ENCODE results near the gene PRR16.

PRR16 gene

DNA sequence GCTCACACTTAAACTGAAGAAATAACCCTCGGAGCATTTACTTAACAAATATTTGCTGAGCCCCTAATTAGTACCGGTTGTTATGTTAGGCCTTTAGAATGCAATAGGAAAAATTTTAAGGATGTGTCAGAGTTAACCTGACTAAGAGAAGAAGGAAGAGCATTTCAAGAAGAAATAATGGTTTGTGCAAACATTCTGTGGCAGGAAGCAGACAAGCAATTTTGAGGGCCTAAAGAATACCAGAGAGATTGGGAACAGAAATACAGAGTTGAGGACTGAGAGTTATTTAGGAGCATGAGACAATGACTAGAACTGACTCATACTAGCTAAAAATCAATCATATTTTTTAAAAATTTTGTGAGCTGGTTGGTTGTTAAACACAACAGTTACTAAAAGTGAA lies 218.8 kb downstream of the PRR16 start:
- TF ChIP-seq TAF1 (IDR thresholded peaks at IDR 0.05; ENCODE audit: borderline replicate concordance, insufficient read depth, low read length) (no peak), SIN3A (IDR thresholded peaks at IDR 0.05; ENCODE audit: borderline replicate concordance, insufficient read depth, low read length) (no peak), FOXP2 (optimal IDR thresholded peaks at IDR 0.05; ENCODE audit: borderline replicate concordance, extremely low read depth, extremely low read length, insufficient read depth) (no peak), POLR2AphosphoS5 (IDR thresholded peaks at IDR 0.05; ENCODE audit: low read depth, low read length) (no peak)
- TF ChIP-seq, protein P1, sequence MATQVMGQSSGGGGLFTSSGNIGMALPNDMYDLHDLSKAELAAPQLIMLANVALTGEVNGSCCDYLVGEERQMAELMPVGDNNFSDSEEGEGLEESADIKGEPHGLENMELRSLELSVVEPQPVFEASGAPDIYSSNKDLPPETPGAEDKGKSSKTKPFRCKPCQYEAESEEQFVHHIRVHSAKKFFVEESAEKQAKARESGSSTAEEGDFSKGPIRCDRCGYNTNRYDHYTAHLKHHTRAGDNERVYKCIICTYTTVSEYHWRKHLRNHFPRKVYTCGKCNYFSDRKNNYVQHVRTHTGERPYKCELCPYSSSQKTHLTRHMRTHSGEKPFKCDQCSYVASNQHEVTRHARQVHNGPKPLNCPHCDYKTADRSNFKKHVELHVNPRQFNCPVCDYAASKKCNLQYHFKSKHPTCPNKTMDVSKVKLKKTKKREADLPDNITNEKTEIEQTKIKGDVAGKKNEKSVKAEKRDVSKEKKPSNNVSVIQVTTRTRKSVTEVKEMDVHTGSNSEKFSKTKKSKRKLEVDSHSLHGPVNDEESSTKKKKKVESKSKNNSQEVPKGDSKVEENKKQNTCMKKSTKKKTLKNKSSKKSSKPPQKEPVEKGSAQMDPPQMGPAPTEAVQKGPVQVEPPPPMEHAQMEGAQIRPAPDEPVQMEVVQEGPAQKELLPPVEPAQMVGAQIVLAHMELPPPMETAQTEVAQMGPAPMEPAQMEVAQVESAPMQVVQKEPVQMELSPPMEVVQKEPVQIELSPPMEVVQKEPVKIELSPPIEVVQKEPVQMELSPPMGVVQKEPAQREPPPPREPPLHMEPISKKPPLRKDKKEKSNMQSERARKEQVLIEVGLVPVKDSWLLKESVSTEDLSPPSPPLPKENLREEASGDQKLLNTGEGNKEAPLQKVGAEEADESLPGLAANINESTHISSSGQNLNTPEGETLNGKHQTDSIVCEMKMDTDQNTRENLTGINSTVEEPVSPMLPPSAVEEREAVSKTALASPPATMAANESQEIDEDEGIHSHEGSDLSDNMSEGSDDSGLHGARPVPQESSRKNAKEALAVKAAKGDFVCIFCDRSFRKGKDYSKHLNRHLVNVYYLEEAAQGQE (IDR thresholded peaks at IDR 0.05; ENCODE audit: insufficient read depth in 1 of 2, low read depth in 2 of 2, low read length in 2 of 2), result no peak

DNA sequence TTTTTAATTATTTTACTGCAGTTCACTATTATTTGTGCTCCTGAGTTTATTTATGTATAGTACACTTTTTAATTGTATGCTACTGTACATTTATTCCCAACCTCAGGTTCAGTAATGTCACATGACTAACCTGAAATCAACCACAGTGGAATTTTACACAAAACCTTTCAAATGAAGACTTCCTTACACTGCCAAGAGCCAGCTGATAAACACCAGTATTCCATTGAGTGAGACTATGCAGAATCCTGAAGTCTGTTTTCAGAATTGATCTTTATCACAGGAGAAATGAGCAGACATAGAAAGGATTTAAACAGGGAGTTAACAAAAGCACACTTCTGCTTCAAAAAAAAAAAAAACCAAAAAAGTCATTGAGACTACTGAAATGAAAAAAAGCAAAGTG lies 219.5 kb downstream of the PRR16 start:
- no peak for TF ChIP-seq TAF1 (IDR thresholded peaks at IDR 0.05; ENCODE audit: borderline replicate concordance, insufficient read depth, low read length)
- TF ChIP-seq POLR2AphosphoS5 (IDR thresholded peaks at IDR 0.05; ENCODE audit: low read depth, low read length), result no peak
- TF ChIP-seq SIN3A (IDR thresholded peaks at IDR 0.05; ENCODE audit: borderline replicate concordance, insufficient read depth, low read length), result no peak
- TF ChIP-seq, protein P1 (IDR thresholded peaks at IDR 0.05; ENCODE audit: insufficient read depth in 1 of 2, low read depth in 2 of 2, low read length in 2 of 2), result no peak
- no peak for TF ChIP-seq FOXP2 (optimal IDR thresholded peaks at IDR 0.05; ENCODE audit: borderline replicate concordance, extremely low read depth, extremely low read length, insufficient read depth)

DNA sequence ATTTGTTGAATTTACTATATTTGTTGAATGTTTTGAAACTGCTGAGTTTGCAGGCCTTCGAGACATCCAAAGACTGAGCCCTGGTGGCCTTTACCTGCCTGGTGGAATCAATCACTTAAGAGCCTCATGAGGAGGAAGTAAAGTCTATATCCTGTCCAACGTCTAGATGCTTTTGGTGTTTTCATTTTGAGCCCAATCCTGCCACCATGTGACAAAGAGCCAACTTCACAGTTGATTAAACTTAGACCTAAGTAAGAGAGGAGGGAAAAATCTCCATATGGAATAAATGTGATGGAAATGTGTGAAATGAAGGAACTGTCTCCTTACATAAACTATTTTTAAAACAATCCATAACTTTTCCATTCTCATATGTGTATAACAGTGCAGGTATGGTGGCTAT lies 220.1 kb downstream of the PRR16 start:
- TF ChIP-seq, protein P1 (IDR thresholded peaks at IDR 0.05; ENCODE audit: insufficient read depth in 1 of 2, low read depth in 2 of 2, low read length in 2 of 2), result no peak
- TF ChIP-seq POLR2AphosphoS5 (IDR thresholded peaks at IDR 0.05; ENCODE audit: low read depth, low read length) (no peak), TAF1 (IDR thresholded peaks at IDR 0.05; ENCODE audit: borderline replicate concordance, insufficient read depth, low read length) (no peak), FOXP2 (optimal IDR thresholded peaks at IDR 0.05; ENCODE audit: borderline replicate concordance, extremely low read depth, extremely low read length, insufficient read depth) (no peak), SIN3A (IDR thresholded peaks at IDR 0.05; ENCODE audit: borderline replicate concordance, insufficient read depth, low read length) (no peak)

DNA sequence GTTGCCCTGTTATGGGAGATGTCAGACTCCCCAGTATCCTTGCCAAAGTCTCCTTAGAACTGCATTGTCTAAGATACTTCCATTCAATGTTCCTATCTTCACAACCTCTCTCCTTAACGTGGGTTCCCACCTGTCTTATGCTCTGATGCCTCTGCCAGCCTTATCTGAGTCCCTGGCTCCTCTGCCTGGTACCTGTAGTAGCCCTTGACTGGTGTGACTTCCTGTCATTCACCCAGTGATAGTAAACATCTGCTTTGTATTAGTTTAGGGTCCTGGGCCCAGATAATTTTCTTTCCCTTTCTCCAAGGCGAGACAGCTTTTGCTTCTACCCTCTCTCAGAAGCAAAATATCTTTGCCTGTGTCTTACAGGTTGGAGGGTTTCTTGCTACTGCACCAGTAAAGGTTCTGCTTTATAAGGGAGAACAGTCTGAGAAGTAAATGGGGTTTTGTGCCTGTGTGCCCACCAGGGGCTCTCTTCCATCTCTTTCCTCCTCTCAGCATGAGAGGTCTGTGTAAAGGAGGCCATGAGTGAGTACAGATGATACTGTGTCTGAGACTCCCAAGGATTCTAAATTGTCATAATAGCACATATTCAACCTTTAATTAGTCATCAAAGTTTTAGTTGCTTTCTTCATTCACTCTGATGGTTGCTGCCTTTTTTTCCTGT lies 220.8 kb downstream of the PRR16 start:
- TF ChIP-seq POLR2AphosphoS5 (IDR thresholded peaks at IDR 0.05; ENCODE audit: low read depth, low read length) (no peak), FOXP2 (optimal IDR thresholded peaks at IDR 0.05; ENCODE audit: borderline replicate concordance, extremely low read depth, extremely low read length, insufficient read depth) (no peak), TAF1 (IDR thresholded peaks at IDR 0.05; ENCODE audit: borderline replicate concordance, insufficient read depth, low read length) (no peak), SIN3A (IDR thresholded peaks at IDR 0.05; ENCODE audit: borderline replicate concordance, insufficient read depth, low read length) (no peak)
- TF ChIP-seq, protein P1 (IDR thresholded peaks at IDR 0.05; ENCODE audit: insufficient read depth in 1 of 2, low read depth in 2 of 2, low read length in 2 of 2), result no peak
